GM18868 (cell line): Measurements from ENCODE around the gene GNPDA1.
A peak's percentile ranks its signal among the peaks of the same experiment; 100 is the strongest.

Experiments used
- ATAC-seq: cut with Tn5 transposase; IDR thresholded peaks from one replicate; pipeline ENCODE4 v1.9.1; 2021; ENCODE audit warnings: mild to moderate bottlenecking, moderate library complexity; ENCODE audit not compliant: unreplicated experiment

Gene GNPDA1

GRCh38 chr5:141995656-141996055, 17.2 kb downstream of the GNPDA1 start:
- ATAC-seq = no peak

- no peak for ATAC-seq
Measured at GRCh38 chr5:141994511-141995136, 18.2 kb downstream of the GNPDA1 start.

GRCh38 chr5:141992349-141992963, 20.4 kb downstream of the GNPDA1 start:
- peak; percentile 54 for ATAC-seq

GRCh38 chr5:141989720-141990119, 23.1 kb downstream of the GNPDA1 start:
- ATAC-seq = no peak

- ATAC-seq = no peak
Measured at GRCh38 chr5:141986072-141986471, 26.8 kb downstream of the GNPDA1 start.

GRCh38 chr5:141982626-141983025, 30.2 kb downstream of the GNPDA1 start:
- ATAC-seq = no peak

- ATAC-seq = no peak
Measured at GRCh38 chr5:141978389-141978788, 34.4 kb downstream of the GNPDA1 start.

GRCh38 chr5:141976176-141976575, 36.7 kb downstream of the GNPDA1 start:
- ATAC-seq = no peak

GRCh38 chr5:141973871-141974595, 38.8 kb downstream of the GNPDA1 start:
- ATAC-seq = no peak

- peak; percentile 42 for ATAC-seq
Measured at GRCh38 chr5:141969783-141970771, 42.8 kb downstream of the GNPDA1 start.

- ATAC-seq = peak; percentile 93
Measured at GRCh38 chr5:141968914-141969608, 43.8 kb downstream of the GNPDA1 start, which contains the start of gene RNF14. Gene RNF14 (plus strand): TSS chr5:141969105. CDS start chr5:141973589, 4,484 bp downstream.

- no peak for ATAC-seq
Measured at GRCh38 chr5:141966963-141967333, 45.9 kb downstream of the GNPDA1 start.

- ATAC-seq = no peak
Measured at GRCh38 chr5:141966275-141966962, 46.4 kb downstream of the GNPDA1 start.

- ATAC-seq = no peak
Measured at GRCh38 chr5:141965071-141965470, 47.8 kb downstream of the GNPDA1 start.

- ATAC-seq = no peak
Measured at GRCh38 chr5:141963701-141964100, 49.1 kb downstream of the GNPDA1 start.

- no peak for ATAC-seq
Measured at GRCh38 chr5:141961466-141961865, 51.4 kb downstream of the GNPDA1 start.

GRCh38 chr5:141960449-141961323, 52.1 kb downstream of the GNPDA1 start:
- ATAC-seq = peak; percentile 97

GRCh38 chr5:141960018-141960417, 52.8 kb downstream of the GNPDA1 start:
- ATAC-seq = no peak
